Gastrocnemius medialis (tissue), 4 donors: ENCODE results near the gene RHOC. TPM values are rescaled to one million over a fixed set of nuclear protein-coding genes. Genes with fewer than 3 reads are reported as not detected.
A peak's percentile ranks its signal among the peaks of the same experiment; 100 is the strongest.

Experiments
- ATAC-seq, 2 donors: fragments of 150-250 bp; one replicate each; pipeline ENCODE4 v1.9.1; 2016
- DNase-seq, 2 donors: peaks; one replicate each; pipeline ENCODE4 v3.0.0-alpha.2; 2019
- H3K27ac ChIP-seq, 4 donors: fragments of 200-600 bp; sonication (generic); 1 replicate in 1 of 4; 2 replicates in 3 of 4; pipeline ENCODE4 v1.5.1; 2016 to 2018; ENCODE audit warnings: mild to moderate bottlenecking in 2 of 4, moderate library complexity in 1 of 4
- H3K27me3 ChIP-seq, 3 donors: fragments of 200-600 bp; sonication (generic) in 2 of 3; 1 replicate in 1 of 3; 2 replicates in 2 of 3; pipeline versions ENCODE4 v1.5.1 to v1.6.0; 2016 to 2019; ENCODE audit warnings: mild to moderate bottlenecking in 1 of 3, moderate library complexity in 1 of 3
- H3K36me3 ChIP-seq, 2 donors: fragments of 200-600 bp; sonication (generic) in 1 of 2; one replicate each; pipeline ENCODE4 v1.5.1; 2017 to 2018
- H3K4me1 ChIP-seq, 2 donors: fragments of 200-600 bp; sonication (generic) in 1 of 2; one replicate each; pipeline ENCODE4 v1.5.1; 2016 to 2017; ENCODE audit warnings: mild to moderate bottlenecking in 2 of 2
- H3K4me3 ChIP-seq, 4 donors: fragments of 200-600 bp; sonication (generic) in 3 of 4; 1 replicate in 1 of 4; 2 replicates in 3 of 4; pipeline ENCODE4 v1.5.1; 2016 to 2019; ENCODE audit warnings: mild to moderate bottlenecking in 2 of 4
- H3K9me3 ChIP-seq, 3 donors: fragments of 200-600 bp; sonication (generic) in 2 of 3; 1 replicate in 1 of 3; 2 replicates in 2 of 3; pipeline ENCODE4 v1.5.1; 2016 to 2019
- POLR2A ChIP-seq, 2 donors: fragments of 450-650 bp; IDR thresholded peaks; one replicate each; pipeline ENCODE4 v1.6.1; 2017; ENCODE audit warnings: antibody characterized with exemption in 2 of 2, mild to moderate bottlenecking in 2 of 2, moderate library complexity in 2 of 2
- in situ Hi-C, 4 donors: fragments of 200-750 bp; cut with MboI; loops; one replicate each; pipeline versions ENCODE4 v1.15.0 to v1.8.0; 2017; ENCODE audit warnings: low sequenced_read_pairs in 4 of 4
- intact Hi-C: fragments of 100-400 bp; cut with DNase I; formaldehyde crosslinking; loops from one replicate; pipeline ENCODE4 v1.15.1; 2023; ENCODE audit warnings: low total_unique reads
- total RNA-seq, 4 donors: library from RNA; depleted of rRNA; stranded (reverse); fragments of >200 nt; gene quantifications; one replicate each; pipeline versions ENCODE4 v1.1.0 to v1.2.3, GENCODE V29; 2016
- TF ChIP-seq, protein P1 (sequence below), 5 experiments: fragments of 450-650 bp in 3 of 5; fragments of 200-600 bp in 2 of 5; sonication (generic) in 2 of 5; IDR thresholded peaks in 4 of 5; conservative IDR thresholded peaks in 1 of 5; 1 replicate in 4 of 5; 2 replicates in 1 of 5; pipeline ENCODE4 v1.5.1; 2016 to 2019; ENCODE audit warnings: antibody characterized with exemption in 5 of 5, mild to moderate bottlenecking in 3 of 5, moderate library complexity in 3 of 5

RHOC gene
- total RNA-seq, 4 donors from 2014 or later = 33.1 to 86.5 (median 64.3) TPM

DNA sequence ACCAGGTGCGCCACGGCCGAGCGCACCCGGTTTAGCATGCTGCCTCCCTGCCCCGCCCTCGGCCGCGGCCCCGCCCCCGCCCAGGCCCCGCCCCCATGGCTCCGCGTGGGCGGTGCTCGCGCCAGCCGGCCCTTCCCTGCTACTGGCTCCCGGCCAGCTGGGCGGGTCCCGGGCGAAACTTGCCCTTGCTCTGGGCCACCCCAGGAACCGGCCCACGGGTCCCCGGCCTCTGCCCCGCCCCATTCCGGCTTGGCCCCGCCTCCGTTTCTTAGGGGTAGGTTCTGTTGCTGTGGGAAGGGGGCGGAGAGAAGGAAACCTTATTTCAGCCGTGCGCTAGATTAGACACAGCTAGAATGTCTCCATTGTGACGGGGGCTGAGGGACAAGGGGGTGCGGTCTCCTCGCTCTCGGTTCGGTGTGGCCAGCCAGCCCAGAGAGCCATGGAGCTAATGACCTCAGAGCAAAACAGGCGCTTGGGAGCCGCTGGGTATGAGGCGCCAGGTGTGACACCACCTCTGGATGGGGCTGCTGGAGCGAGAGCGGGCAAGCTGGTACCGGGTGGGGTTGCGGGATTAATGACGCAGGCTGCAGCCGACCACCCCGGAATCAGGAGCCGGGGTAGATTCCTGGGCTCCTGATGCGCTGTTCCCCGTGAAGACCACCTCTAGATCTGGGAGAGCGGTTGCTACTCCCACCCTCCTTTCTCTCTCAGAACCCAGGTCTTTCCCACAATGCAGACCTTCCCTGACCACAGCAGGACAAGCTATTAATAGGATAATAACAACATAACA is 8.5 kb upstream of the RHOC start, which contains the start of gene PPM1J:
Gene PPM1J (minus strand): TSS at position 69 of the 790 bp plus-strand sequence. CDS start 31 bp downstream, at position 38.
- no peaks in the 10 kb centered on the region for H3K9me3 ChIP-seq
- TF ChIP-seq, protein P1, sequence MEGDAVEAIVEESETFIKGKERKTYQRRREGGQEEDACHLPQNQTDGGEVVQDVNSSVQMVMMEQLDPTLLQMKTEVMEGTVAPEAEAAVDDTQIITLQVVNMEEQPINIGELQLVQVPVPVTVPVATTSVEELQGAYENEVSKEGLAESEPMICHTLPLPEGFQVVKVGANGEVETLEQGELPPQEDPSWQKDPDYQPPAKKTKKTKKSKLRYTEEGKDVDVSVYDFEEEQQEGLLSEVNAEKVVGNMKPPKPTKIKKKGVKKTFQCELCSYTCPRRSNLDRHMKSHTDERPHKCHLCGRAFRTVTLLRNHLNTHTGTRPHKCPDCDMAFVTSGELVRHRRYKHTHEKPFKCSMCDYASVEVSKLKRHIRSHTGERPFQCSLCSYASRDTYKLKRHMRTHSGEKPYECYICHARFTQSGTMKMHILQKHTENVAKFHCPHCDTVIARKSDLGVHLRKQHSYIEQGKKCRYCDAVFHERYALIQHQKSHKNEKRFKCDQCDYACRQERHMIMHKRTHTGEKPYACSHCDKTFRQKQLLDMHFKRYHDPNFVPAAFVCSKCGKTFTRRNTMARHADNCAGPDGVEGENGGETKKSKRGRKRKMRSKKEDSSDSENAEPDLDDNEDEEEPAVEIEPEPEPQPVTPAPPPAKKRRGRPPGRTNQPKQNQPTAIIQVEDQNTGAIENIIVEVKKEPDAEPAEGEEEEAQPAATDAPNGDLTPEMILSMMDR (IDR thresholded peaks at IDR 0.05 in 4 of 5, conservative IDR thresholded peaks at IDR 0.05 in 1 of 5) = no peak
- peak in 1 of 2 donors; percentile 69 for TF ChIP-seq POLR2A (IDR thresholded peaks at IDR 0.05)
- peaks cover 0 to 6% (median 0%) of the 10 kb centered on the region in 3 donors for H3K27me3 ChIP-seq
- peaks cover 20 to 22% of the 10 kb centered on the region in 2 donors for H3K4me1 ChIP-seq
- intact Hi-C loops (loop anchor here (1.0 to 5.0 kb wide), 8 partner anchors 89 to 963 kb away; partner anchors contain the start of genes CAPZA1, LRIG2 and ST7L), in situ Hi-C loops (loop anchor here (5.0 to 25.0 kb wide), 7 partner anchors 87 to 672 kb away; partner anchors contain the start of genes CTTNBP2NL (in 2 of the 4), LRIG2 (in 1 of the 4) and MAGI3 (in 1 of the 4))
- H3K27ac ChIP-seq = peak within 1 kb of the TSS; percentile 84 to 93 (median 92)
- H3K4me3 ChIP-seq = peak within 1 kb of the TSS; percentile 75 to 96 (median 82)
- DNase-seq = peak; percentile 93 to 96
- H3K36me3 ChIP-seq = no peaks in the 10 kb centered on the region
- ATAC-seq = peak; percentile 59 to 78

DNA sequence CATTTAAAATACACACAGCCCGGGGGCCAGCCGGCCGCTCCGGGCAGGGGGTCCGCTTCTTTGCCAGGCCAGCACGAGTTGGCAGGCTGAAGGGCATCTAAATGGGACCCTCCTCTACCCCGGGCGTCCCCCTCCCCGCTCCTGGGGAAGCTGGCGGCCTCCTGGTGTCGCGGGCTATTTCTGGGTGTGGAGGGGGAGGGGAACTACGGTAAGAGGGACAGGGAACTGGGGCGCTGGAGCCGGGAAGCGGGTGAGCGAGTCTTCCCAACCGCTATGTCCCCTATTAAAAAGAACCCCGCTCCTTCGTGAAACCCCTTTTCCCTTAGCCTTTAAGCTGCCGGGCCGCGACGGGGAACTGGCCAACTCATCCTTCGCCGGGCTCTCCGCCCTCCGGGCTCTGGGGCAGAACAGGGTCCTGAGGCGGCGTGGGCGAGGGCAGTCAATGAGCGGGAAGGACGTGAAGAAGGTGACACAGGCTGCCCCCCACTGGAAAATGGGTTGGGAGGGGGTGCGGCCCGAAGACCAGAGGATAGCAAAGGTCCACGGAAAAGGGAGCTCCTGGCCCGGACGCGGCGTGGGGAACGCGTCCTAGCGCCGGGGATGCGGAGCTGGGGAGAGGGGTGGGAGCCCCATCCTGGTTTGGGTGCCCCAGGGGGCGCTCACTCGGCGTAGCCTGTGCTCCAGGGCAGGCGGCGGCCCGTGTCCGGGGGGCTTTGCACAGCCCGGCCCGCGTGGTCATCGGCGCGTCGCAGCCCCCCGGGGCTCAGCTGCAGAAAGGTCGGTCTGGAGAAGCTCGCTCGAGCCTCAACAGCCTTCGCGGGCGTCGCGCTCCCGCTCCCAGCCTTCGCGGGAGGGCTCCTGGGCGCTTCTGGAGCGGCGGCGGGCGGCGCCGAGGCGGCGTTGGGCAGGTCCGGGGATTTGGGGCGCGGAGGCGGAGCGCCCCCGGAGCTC is 7.7 kb upstream of the RHOC start:
- peak in 1 of 2 donors; percentile 71 for DNase-seq
- H3K4me3 ChIP-seq = peak overlapping the region; percentile 75 to 96 (median 82)
- ATAC-seq = peak; percentile 28 to 35
- H3K36me3 ChIP-seq = no peaks in the 10 kb centered on the region
- H3K9me3 ChIP-seq = no peaks in the 10 kb centered on the region
- H3K27me3 ChIP-seq = peaks cover 0 to 6% (median 0%) of the 10 kb centered on the region in 3 donors
- H3K4me1 ChIP-seq = peaks cover 20 to 22% of the 10 kb centered on the region in 2 donors
- peak; percentile 58 to 83 for TF ChIP-seq POLR2A (IDR thresholded peaks at IDR 0.05)
- TF ChIP-seq, protein P1 (IDR thresholded peaks at IDR 0.05 in 4 of 5, conservative IDR thresholded peaks at IDR 0.05 in 1 of 5) = peak in 1 of 5 experiments; percentile 10
- H3K27ac ChIP-seq = peak overlapping the region; percentile 84 to 93 (median 92)
- in situ Hi-C loops = loop anchor here (5.0 to 25.0 kb wide), 7 partner anchors 88 to 673 kb away; partner anchors contain the start of genes CTTNBP2NL (in 2 of the 4), LRIG2 (in 1 of the 4) and MAGI3 (in 1 of the 4)
- intact Hi-C loops = loop anchor here (1.0 to 5.0 kb wide), 4 partner anchors 96 to 358 kb away; partner anchors contain the start of genes CAPZA1, LRIG2 and ST7L

DNA sequence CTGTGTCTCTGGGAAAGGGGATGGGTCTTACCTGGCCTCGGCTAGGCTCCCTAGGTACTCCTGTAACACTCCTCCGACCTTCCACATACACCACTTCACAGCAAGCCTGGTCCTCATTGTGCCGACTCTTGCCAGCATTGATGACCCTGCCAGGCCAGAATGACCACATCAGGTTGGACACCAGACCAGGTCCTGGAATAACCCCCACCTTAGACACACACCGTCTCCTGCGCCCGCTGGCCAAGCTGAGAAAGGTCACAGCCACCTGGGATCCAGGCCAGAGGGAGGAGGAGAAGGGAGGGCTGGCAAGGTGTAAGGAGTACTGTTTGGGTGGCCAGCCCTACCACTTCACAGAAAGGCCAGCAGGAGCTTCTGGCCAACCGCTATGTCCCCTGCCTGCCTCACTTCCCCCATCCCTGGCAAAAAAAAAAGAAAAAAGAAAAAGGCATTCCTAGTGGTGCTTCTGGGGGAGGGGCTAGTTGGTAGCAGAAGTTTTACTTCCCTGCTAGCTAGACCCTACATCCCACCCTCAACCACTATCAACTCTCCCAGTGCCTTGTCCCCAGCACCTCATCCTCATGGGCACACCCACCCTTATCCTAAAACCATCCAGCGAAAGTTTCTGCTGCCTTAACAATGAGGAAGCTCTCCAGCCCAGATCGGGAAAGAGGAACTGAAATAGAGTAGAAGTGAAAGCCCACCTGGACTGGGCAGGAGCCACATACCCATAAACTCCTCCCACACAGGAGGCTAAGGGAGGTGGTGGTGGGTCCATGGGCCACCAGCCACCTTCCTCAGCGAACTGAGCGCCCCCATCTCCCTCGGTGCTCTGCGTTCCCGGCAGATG is 6.8 kb upstream of the RHOC start:
- in situ Hi-C loops (loop anchor here (10.0 to 25.0 kb wide), 4 partner anchors 326 to 674 kb away; partner anchors contain the start of genes CTTNBP2NL (in 2 of the 4), LRIG2 (in 1 of the 4) and MAGI3 (in 1 of the 4)), intact Hi-C loops (loop anchor here (2.0 kb wide), 2 partner anchors 95 to 359 kb away; partner anchors contain the start of genes CAPZA1, LRIG2 and ST7L)
- Histone ChIP-seq H3K27ac (peak overlapping the region; percentile 84 to 93 (median 92)), H3K4me3 (peak overlapping the region; percentile 75 to 96 (median 82)), H3K27me3 (no peaks in the 10 kb centered on the region), H3K36me3 (no peaks in the 10 kb centered on the region), H3K4me1 (peaks cover 20 to 22% of the 10 kb centered on the region in 2 donors), H3K9me3 (no peaks in the 10 kb centered on the region)
- ATAC-seq (peak in 1 of 2 donors; percentile 38), DNase-seq (peak in 1 of 2 donors; percentile 88)
- TF ChIP-seq, protein P1 (IDR thresholded peaks at IDR 0.05 in 4 of 5, conservative IDR thresholded peaks at IDR 0.05 in 1 of 5) = peak in 2 of 5 experiments; percentile 8 to 11
- TF ChIP-seq POLR2A (IDR thresholded peaks at IDR 0.05) = peak in 1 of 2 donors; percentile 17
